Muscle of back (tissue), 11 donors: ENCODE results near the gene ACAT1. TPM values are rescaled to one million over a fixed set of nuclear protein-coding genes. Genes with fewer than 3 reads are reported as not detected.
"Not testable (repeated sequence)": the region's sequence is repeated elsewhere in the genome, so short reads cannot be mapped to it uniquely, and the experiment has no call there.

ENCODE experiments used
- DNase-seq, 3 donors: peaks; one replicate each; pipeline versions ENCODE4 v3.0.0 to v3.0.0-alpha.2; 2013
- polyA plus RNA-seq, 10 donors: library from polyadenylated mRNA; unstranded; fragments of 120-200 nt; gene quantifications; one replicate each; pipeline ENCODE4 v1.2.1, GENCODE V29; 2013; ENCODE audit not compliant: insufficient read length in 10 of 10

The ACAT1 gene
- polyA plus RNA-seq, 10 donors: 49.3 to 85.6 (median 65.8) TPM

DNA sequence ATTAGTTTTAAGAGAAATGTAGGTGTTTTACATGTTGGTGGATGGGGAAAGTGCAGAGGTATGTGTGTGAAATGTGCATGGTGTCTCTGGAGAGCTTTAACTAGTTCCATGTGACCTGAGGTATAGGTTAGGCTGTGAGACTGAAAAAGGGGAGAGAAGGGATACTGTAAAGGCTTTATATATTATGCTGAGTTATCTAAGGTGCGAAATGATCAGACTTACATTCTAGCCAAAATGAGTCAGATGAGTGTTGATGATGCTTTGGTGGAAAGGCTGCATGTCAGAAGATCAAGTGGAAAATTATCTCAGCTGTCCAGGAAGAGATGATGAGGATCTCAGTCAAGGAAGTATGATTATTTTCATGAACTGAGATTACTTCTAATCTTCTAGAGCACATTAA is 15.8 kb downstream of the ACAT1 start:
- no peak for DNase-seq

- no peak for DNase-seq
These were observed 20.9 kb downstream of the ACAT1 start for GRCh38 chr11:108142304-108142703.

GRCh38 chr11:108144615-108145014 is 23.2 kb downstream of the ACAT1 start:
- no peak for DNase-seq

DNA sequence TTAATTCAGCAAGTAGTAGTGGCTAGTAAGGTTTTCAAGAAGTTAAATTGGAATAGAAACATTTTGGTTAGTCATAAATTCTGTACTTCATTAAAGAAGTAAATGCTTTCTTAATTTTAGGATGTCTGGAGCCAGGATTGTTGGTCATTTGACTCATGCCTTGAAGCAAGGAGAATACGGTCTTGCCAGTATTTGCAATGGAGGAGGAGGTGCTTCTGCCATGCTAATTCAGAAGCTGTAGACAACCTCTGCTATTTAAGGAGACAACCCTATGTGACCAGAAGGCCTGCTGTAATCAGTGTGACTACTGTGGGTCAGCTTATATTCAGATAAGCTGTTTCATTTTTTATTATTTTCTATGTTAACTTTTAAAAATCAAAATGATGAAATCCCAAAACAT is 25.8 kb downstream of the ACAT1 start:
- no peak for DNase-seq

GRCh38 chr11:108148556-108148955 is 27.2 kb downstream of the ACAT1 start:
- DNase-seq: no peak

DNA sequence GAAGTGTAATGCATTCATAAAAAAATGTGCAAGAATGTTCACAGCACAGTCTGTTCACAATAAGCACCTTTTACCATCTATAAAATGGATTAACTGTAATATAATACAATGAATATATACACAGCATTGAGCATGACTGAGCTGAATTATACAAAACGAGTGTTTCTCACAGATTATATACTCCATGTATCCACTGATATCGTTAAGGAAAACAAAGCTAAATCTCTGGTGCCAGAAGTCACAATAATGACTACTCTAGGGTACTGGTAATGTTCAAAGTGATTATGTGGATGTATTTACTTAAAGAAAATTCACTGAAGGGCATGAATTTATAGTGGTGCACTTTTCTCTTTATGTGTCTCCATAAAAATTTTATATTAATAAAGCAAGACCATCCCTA is 33.2 kb downstream of the ACAT1 start:
- no peak for DNase-seq

DNA sequence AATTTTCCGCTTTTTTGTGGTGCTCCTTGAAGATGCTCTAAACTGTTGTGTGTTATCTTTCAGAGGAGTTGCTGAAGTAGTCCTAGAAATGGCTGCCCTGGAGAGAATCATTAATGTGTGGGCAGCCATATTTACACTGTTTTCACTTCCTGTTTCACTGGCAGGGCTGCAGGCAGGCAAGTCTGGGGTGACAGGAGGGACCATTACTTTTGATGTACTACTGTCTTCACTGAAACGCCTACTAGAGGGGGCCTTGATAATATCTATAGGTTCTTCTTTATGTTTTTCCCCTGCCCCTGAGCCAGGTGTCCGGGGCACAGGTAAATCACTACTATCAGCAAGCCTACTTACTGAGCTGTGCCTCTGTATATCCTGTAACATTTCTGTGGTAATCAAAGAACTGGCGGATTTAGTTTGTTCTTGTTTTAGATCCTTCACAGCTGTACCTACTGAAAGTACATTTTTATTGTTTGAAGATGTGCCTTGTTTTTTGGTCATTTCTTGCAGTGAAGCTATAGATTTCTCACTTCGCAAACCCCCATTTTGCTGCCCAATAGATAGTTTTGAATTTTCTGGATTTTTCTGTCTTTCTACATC is 39.7 kb downstream of the ACAT1 start:
- no peak for DNase-seq

- DNase-seq: not testable (repeated sequence)
These were observed 41.5 kb downstream of the ACAT1 start for GRCh38 chr11:108162878-108163277.

GRCh38 chr11:108167624-108168023 is 46.3 kb downstream of the ACAT1 start:
- DNase-seq: no peak

- no peak for DNase-seq
These were observed 48.8 kb downstream of the ACAT1 start for GRCh38 chr11:108170184-108170583.

GRCh38 chr11:108177570-108177969 is 56.2 kb downstream of the ACAT1 start:
- no peak for DNase-seq

- DNase-seq: no peak
These were observed 72.4 kb downstream of the ACAT1 start for GRCh38 chr11:108193725-108194124.

DNA sequence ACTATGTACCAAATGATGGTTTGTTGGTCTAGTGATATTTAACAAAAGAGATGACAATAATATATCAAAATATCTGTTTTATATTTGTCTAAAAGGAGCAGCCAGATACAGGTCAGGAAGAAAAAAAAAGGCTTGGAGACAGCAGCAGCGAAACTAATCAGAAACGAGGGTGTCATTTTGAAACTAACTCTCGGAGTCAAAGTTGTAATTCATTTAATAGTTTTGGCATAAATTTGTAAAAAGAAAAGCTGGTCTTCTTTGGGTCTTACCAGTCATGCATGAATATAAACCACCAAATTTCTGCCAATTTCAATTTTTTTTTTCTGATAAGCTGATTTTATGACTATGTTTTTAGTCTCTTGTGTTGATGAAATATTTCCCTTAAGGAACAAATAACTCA is 75.5 kb downstream of the ACAT1 start:
- no peak for DNase-seq

Other genes with a start within 250 kb of the ACAT1 start
- gene RAB39A, start 193.1 kb upstream of the ACAT1 start, polyA plus RNA-seq: under 1 TPM; 0.34 to 0.94 (median 0.53) TPM
- gene CUL5, start 112.7 kb upstream of the ACAT1 start, polyA plus RNA-seq: 10 to 100 TPM; 22.1 to 45.0 (median 28.9) TPM
- gene NPAT, start 101.1 kb downstream of the ACAT1 start, polyA plus RNA-seq: 10 to 100 TPM in 2 of 10 donors, 1 to 10 TPM in 8; 7.2 to 10.9 (median 8.4) TPM
- 10 to 100 TPM; 26.5 to 60.3 (median 43.9) TPM for gene ATM, start 101.5 kb downstream of the ACAT1 start, polyA plus RNA-seq